SK-N-SH (cell line): ENCODE measurements around the gene PSD2. TPM values are rescaled to one million over a fixed set of nuclear protein-coding genes. Genes with fewer than 3 reads are reported as not detected.

Experiments
- CTCF ChIA-PET: fragments of 300-600, 350-600 bp; formaldehyde crosslinking; extraction: SDS; loops from one replicate; lab custom pipeline; 2021; lab: Yijun Ruan, JAX
- POLR2A ChIA-PET: fragments of 350-600 bp; sonication (Branson Sonifier 250); formaldehyde crosslinking; extraction: SDS; loops from one replicate; lab custom pipeline; 2020; ENCODE audit warnings: antibody characterized with exemption, inconsistent platforms; lab: Yijun Ruan, JAX
- DNase-seq: peaks from one replicate; pipeline ENCODE4 v3.0.0; 2012
- H2AFZ ChIP-seq: fragments of 200-600 bp; sonication (generic); 2 replicates; pipeline ENCODE4 v1.8.1; 2016; ENCODE audit warnings: antibody characterized with exemption, mild to moderate bottlenecking, low read depth
- H3F3A ChIP-seq: fragments of 200-600 bp; sonication (generic); replicated peaks from 2 replicates; pipeline ENCODE3; 2016; ENCODE audit warnings: antibody characterized with exemption, mild to moderate bottlenecking; ENCODE audit not compliant: insufficient read depth
- H3K27ac ChIP-seq, 2 experiments: fragments of 200-500 bp in 1 of 2; fragments of 200-600 bp in 1 of 2; sonication (Bioruptor generic) in 1 of 2; sonication (generic), shearing (Covaris generic) in 1 of 2; 2 replicates each; pipeline versions ENCODE4 v1.5.1 to v1.6.1; 2014 to 2016; ENCODE audit warnings: low read depth in 2 of 2, inconsistent platforms in 1 of 2, low read length in 1 of 2, mild to moderate bottlenecking in 1 of 2, mixed read lengths in 1 of 2
- H3K27me3 ChIP-seq: fragments of 200-600 bp; sonication (generic), shearing (Covaris generic); 2 replicates; pipeline ENCODE4 v1.6.1; 2016; ENCODE audit warnings: mixed run types; ENCODE audit not compliant: insufficient read depth
- H3K36me3 ChIP-seq, 2 experiments: fragments of 200-500 bp in 1 of 2; fragments of 200-600 bp in 1 of 2; sonication (Bioruptor generic) in 1 of 2; sonication (generic) in 1 of 2; replicated peaks in 1 of 2; 2 replicates each; pipeline versions ENCODE3 to v1.5.1; 2014 to 2016; ENCODE audit warnings: low read length in 1 of 2, mild to moderate bottlenecking in 1 of 2; ENCODE audit not compliant: insufficient read depth in 2 of 2, control insufficient read depth in 1 of 2
- H3K4me1 ChIP-seq, 2 experiments: fragments of 200-500 bp in 1 of 2; fragments of 200-600 bp in 1 of 2; sonication (Bioruptor generic) in 1 of 2; sonication (generic), shearing (Covaris generic) in 1 of 2; 2 replicates each; pipeline versions ENCODE4 v1.5.1 to v1.6.1; 2014 to 2016; ENCODE audit warnings: low read depth in 1 of 2, low read length in 1 of 2, mixed run types in 1 of 2; ENCODE audit not compliant: insufficient read depth in 2 of 2, control insufficient read depth in 1 of 2
- H3K4me2 ChIP-seq: fragments of 200-600 bp; sonication (generic), shearing (Covaris generic); 2 replicates; pipeline ENCODE4 v1.6.1; 2017; ENCODE audit warnings: mixed run types
- H3K4me3 ChIP-seq, 2 experiments: fragments of 200-500 bp in 1 of 2; fragments of 200-600 bp in 1 of 2; sonication (Bioruptor generic) in 1 of 2; sonication (generic), shearing (Covaris generic) in 1 of 2; 2 replicates each; pipeline versions ENCODE4 v1.5.1 to v1.8.1; 2014 to 2016; ENCODE audit warnings: low read depth in 2 of 2, inconsistent platforms in 1 of 2, low read length in 1 of 2, mild to moderate bottlenecking in 1 of 2, mixed read lengths in 1 of 2, moderate library complexity in 1 of 2
- H3K79me2 ChIP-seq: fragments of 200-600 bp; sonication (generic); 2 replicates; pipeline ENCODE4 v1.8.1; 2017; ENCODE audit warnings: mild to moderate bottlenecking; ENCODE audit not compliant: insufficient read depth
- H3K9ac ChIP-seq: fragments of 200-600 bp; sonication (generic); 2 replicates; pipeline ENCODE4 v1.6.1; 2017; ENCODE audit warnings: mixed run types
- H3K9me2 ChIP-seq: fragments of 200-600 bp; sonication (generic); 2 replicates; pipeline ENCODE4 v1.6.1; 2017; ENCODE audit warnings: mixed run types
- H3K9me3 ChIP-seq: fragments of 200-600 bp; sonication (generic); 2 replicates; pipeline ENCODE4 v1.6.1; 2017; ENCODE audit warnings: mixed run types, mild to moderate bottlenecking, moderate library complexity
- H4K20me1 ChIP-seq: fragments of 200-600 bp; sonication (generic); 2 replicates; pipeline ENCODE4 v1.6.1; 2017; ENCODE audit warnings: mild to moderate bottlenecking, mixed run types; ENCODE audit not compliant: insufficient read depth
- CTCF ChIP-seq: fragments of 200-600 bp; sonication (generic); IDR thresholded peaks from 2 replicates; pipeline ENCODE4 v1.6.1; 2017; ENCODE audit warnings: antibody characterized with exemption, mild to moderate bottlenecking, moderate library complexity
- EP300 ChIP-seq, 2 experiments: IDR thresholded peaks; 2 replicates each; pipeline versions ENCODE4 v1.4.0 to v1.6.1; 2012; ENCODE audit warnings: borderline replicate concordance in 1 of 2, low read depth in 1 of 2, low read length in 1 of 2
- EZH2phosphoT487 ChIP-seq: fragments of 200-600 bp; sonication (generic); IDR thresholded peaks from 2 replicates; pipeline ENCODE4 v1.6.1; 2017; ENCODE audit warnings: low read depth, mixed run types, mild to moderate bottlenecking, antibody characterized with exemption, moderate library complexity, borderline replicate concordance
- FOSL2 ChIP-seq: IDR thresholded peaks from 2 replicates; pipeline ENCODE4 v1.4.0; 2012; ENCODE audit warnings: low read depth, mild to moderate bottlenecking, moderate library complexity, borderline replicate concordance
- GATA2 ChIP-seq: sonication (generic); formaldehyde crosslinking; IDR thresholded peaks from 2 replicates; pipeline ENCODE4 v1.5.0; 2020; ENCODE audit warnings: mild to moderate bottlenecking, missing genetic modification reagents
- IRF3 ChIP-seq: fragments of 150-350 bp; IDR thresholded peaks from 2 replicates; pipeline ENCODE4 v1.6.1; 2016; ENCODE audit warnings: mild to moderate bottlenecking, low read depth, low read length
- MEF2A ChIP-seq: IDR thresholded peaks from 2 replicates; pipeline ENCODE4 v1.4.0; 2012; ENCODE audit warnings: low read depth, borderline replicate concordance
- NFIC ChIP-seq: IDR thresholded peaks from 2 replicates; pipeline ENCODE4 v1.4.0; 2012; ENCODE audit warnings: borderline replicate concordance
- REST ChIP-seq: IDR thresholded peaks from 2 replicates; pipeline ENCODE4 v1.6.1; 2012; ENCODE audit warnings: mild to moderate bottlenecking, low read depth, low read length, moderate library complexity
- RFX5 ChIP-seq: IDR thresholded peaks from 2 replicates; pipeline ENCODE4 v1.6.1; 2012; ENCODE audit warnings: mild to moderate bottlenecking, improper control_type of control experiment, low read length
- TAF1 ChIP-seq: IDR thresholded peaks from 2 replicates; pipeline ENCODE4 v1.6.1; 2012; ENCODE audit warnings: low read depth, mild to moderate bottlenecking, low read length, moderate library complexity, borderline replicate concordance
- TCF12 ChIP-seq: IDR thresholded peaks from 2 replicates; pipeline ENCODE4 v1.4.0; 2012
- WGBS: methylation state at CpG from one replicate; pipeline ENCODE4 v1.1.6; 2017; ENCODE audit warnings: low lambda C conversion rate; 5-methylcytosine and 5-hydroxymethylcytosine counted together
- polyA plus RNA-seq, 3 experiments: library from polyadenylated mRNA; depleted of rRNA; stranded (reverse); fragments of >200 nt; gene quantifications; 2 replicates each; pipeline ENCODE4 v1.2.3, GENCODE V29; 2012

PSD2 gene
- polyA plus RNA-seq, 1 of the 3 experiments (the other 2 are of a cell fraction): 0.15 TPM

- H3K27me3 ChIP-seq: no peaks in the 10 kb centered on the region
- no peak overlapping the region for H3K9ac ChIP-seq
- H3K4me2 ChIP-seq: no peak overlapping the region
- H3K4me3 ChIP-seq: no peak overlapping the region
- no peaks in the 10 kb centered on the region for H3K9me2 ChIP-seq
- no peaks in the 10 kb centered on the region for H3K9me3 ChIP-seq
- no peaks in the 10 kb centered on the region for H3F3A ChIP-seq
- no peak overlapping the region for H3K27ac ChIP-seq
- H2AFZ ChIP-seq: no peak overlapping the region
- no peaks in the 10 kb centered on the region for H4K20me1 ChIP-seq
- H3K4me1 ChIP-seq: no peaks in the 10 kb centered on the region
- no peaks in the 10 kb centered on the region for H3K79me2 ChIP-seq
- POLR2A ChIA-PET: interaction anchor here (1.3 kb wide), 1 partner anchor 46 kb away, joined by 3 read pairs; no protein-coding TSS in a partner anchor
- TF ChIP-seq TCF12 (no peak), EP300 (IDR thresholded peaks at IDR 0.05; ENCODE audit: borderline replicate concordance in 1 of 2, low read depth in 1 of 2, low read length in 1 of 2) (no peak), GATA2 (CRISPR knock-in tag) (no peak), EZH2phosphoT487 (no peak), NFIC (no peak), CTCF (no peak), TAF1 (no peak), RFX5 (no peak), MEF2A (no peak), IRF3 (no peak), REST (no peak), FOSL2 (no peak)
- no peaks in the 10 kb centered on the region for H3K36me3 ChIP-seq
- CTCF ChIA-PET: interaction anchor here (0.7 to 7.1 kb wide), 10 partner anchors 21 to 302 kb away, joined by 3 to 92 read pairs (median 4); partner anchors contain the start of gene NRG2
- WGBS: 78% methylated on average over 4 of the region's 7 CpGs
- no peak for DNase-seq
Measured at GRCh38 chr5:139842321-139842720, 46.7 kb downstream of the PSD2 start.
